RWPE2 (cell line): ENCODE data around the gene SCGN.

Experiments
- ATAC-seq: fragments of 200-7000 bp; cut with Tn5 transposase; 3 replicates; pipeline ENCODE4 v1.9.1; 2021; ENCODE audit warnings: low read depth
- DNase-seq: peaks from one replicate; pipeline ENCODE4 v3.0.0-alpha.2; 2020; ENCODE audit warnings: low spot score
- H3K27ac ChIP-seq: fragments of 450-650 bp; 2 replicates; pipeline ENCODE4 v1.5.1; 2017; ENCODE audit warnings: mild to moderate bottlenecking; ENCODE audit not compliant: poor library complexity, severe bottlenecking
- H3K27me3 ChIP-seq: fragments of 250-450 bp; sonication (Bioruptor Pico); 2 replicates; pipeline ENCODE4 v1.5.1; 2021; ENCODE audit warnings: mild to moderate bottlenecking, moderate library complexity; ENCODE audit not compliant: insufficient read depth, poor library complexity, severe bottlenecking
- H3K36me3 ChIP-seq: fragments of 250-450 bp; sonication (Bioruptor Pico); 2 replicates; pipeline ENCODE4 v1.5.1; 2020; ENCODE audit warnings: low read depth, mild to moderate bottlenecking, moderate library complexity
- H3K4me1 ChIP-seq: fragments of 250-450 bp; sonication (Bioruptor Pico); 2 replicates; pipeline ENCODE4 v1.5.1; 2021; ENCODE audit warnings: mild to moderate bottlenecking, moderate library complexity; ENCODE audit not compliant: insufficient read depth, poor library complexity, severe bottlenecking
- H3K4me3 ChIP-seq: fragments of 250-450 bp; sonication (Bioruptor Pico); 2 replicates; pipeline ENCODE4 v1.5.1; 2021; ENCODE audit warnings: mild to moderate bottlenecking, moderate library complexity; ENCODE audit not compliant: severe bottlenecking
- H3K9me3 ChIP-seq: fragments of 250-450 bp; sonication (Bioruptor Pico); 2 replicates; pipeline ENCODE4 v1.5.1; 2021; ENCODE audit warnings: mild to moderate bottlenecking, moderate library complexity; ENCODE audit not compliant: severe bottlenecking
- CTCF ChIP-seq: fragments of 450-650 bp; IDR thresholded peaks from one replicate; pipeline ENCODE4 v1.5.1; 2017; ENCODE audit warnings: mild to moderate bottlenecking, moderate library complexity; ENCODE audit not compliant: poor library complexity, severe bottlenecking

SCGN gene

GRCh38 chr6:25670208-25670607 lies 18.2 kb downstream of the SCGN start:
- ATAC-seq (no peak), DNase-seq (no peak)
- H3K9me3 ChIP-seq = no peaks in the 10 kb centered on the region

GRCh38 chr6:25670793-25671513 lies 18.9 kb downstream of the SCGN start:
- H3K27ac ChIP-seq = no peak overlapping the region
- H3K4me1 ChIP-seq = no peaks in the 10 kb centered on the region
- TF ChIP-seq CTCF = no peak
- H3K27me3 ChIP-seq = peaks cover 9% of the 10 kb centered on the region
- H3K9me3 ChIP-seq = no peaks in the 10 kb centered on the region
- no peak overlapping the region for H3K4me3 ChIP-seq
- H3K36me3 ChIP-seq = no peaks in the 10 kb centered on the region
- ATAC-seq = peak; percentile 68
- no peak for DNase-seq

More at GRCh38 chr6:25670208-25670607, 18.2 kb downstream of the SCGN start:
- no peak for TF ChIP-seq CTCF
- Histone ChIP-seq H3K36me3 (no peaks in the 10 kb centered on the region), H3K4me1 (no peaks in the 10 kb centered on the region), H3K27me3 (peaks cover 9% of the 10 kb centered on the region), H3K27ac (no peak overlapping the region), H3K4me3 (no peak overlapping the region)

DNA sequence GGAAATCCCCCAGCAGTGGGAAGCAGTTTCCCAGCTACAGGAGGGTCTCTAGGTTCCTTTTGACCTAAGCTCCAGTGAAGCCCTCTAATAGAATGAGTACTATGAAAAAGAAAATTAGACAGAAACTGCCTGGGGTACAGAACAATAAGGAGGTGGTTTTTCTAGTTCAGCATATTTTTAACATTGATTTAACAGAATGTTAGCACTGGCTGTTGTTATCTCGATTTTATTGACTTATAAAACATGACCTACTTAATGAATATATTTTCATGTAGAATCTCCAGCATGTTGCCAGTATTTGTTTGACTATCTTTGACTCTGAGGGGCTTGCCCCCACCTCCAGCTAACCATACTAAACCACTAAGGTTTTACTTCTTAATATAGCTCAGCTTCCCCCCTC lies 19.6 kb downstream of the SCGN start:
- no peak for ATAC-seq
- no peaks in the 10 kb centered on the region for H3K4me1 ChIP-seq
- no peak for DNase-seq
- no peaks in the 10 kb centered on the region for H3K36me3 ChIP-seq
- H3K27me3 ChIP-seq = peaks cover 9% of the 10 kb centered on the region
- no peak overlapping the region for H3K27ac ChIP-seq
- TF ChIP-seq CTCF = no peak
- H3K4me3 ChIP-seq = no peak overlapping the region
- H3K9me3 ChIP-seq = no peaks in the 10 kb centered on the region

- H3K9me3 ChIP-seq = no peaks in the 10 kb centered on the region
- H3K27me3 ChIP-seq = peaks cover 14% of the 10 kb centered on the region
- ATAC-seq (no peak), DNase-seq (no peak)
- H3K4me1 ChIP-seq = no peaks in the 10 kb centered on the region
- TF ChIP-seq CTCF = no peak
- no peak overlapping the region for H3K27ac ChIP-seq
- H3K36me3 ChIP-seq = no peaks in the 10 kb centered on the region
- no peak overlapping the region for H3K4me3 ChIP-seq
Measured at GRCh38 chr6:25675167-25675566, 23.2 kb downstream of the SCGN start.

DNA sequence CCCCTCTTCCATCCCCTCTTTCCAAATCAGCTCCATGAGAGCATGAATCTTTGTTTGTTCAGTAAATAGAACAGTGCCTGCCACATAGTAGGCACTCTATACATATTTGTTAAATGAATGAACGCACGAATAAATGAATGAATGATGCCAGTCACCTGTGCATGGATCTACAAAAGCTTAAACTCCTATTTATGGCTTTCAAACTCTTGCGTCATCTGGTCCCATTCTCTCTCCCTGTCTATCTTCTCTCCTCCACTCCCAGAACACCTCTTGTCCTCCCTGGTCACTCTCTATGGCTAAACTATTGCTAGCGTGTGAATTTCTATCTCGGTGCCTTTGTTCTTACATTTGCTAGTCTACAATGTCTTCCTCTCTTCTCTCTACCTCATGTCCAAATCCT lies 24.8 kb downstream of the SCGN start:
- TF ChIP-seq CTCF = no peak
- DNase-seq = no peak
- peaks cover 15% of the 10 kb centered on the region for H3K27me3 ChIP-seq
- H3K4me1 ChIP-seq = no peaks in the 10 kb centered on the region
- H3K36me3 ChIP-seq = no peaks in the 10 kb centered on the region
- no peak for ATAC-seq
- no peaks in the 10 kb centered on the region for H3K9me3 ChIP-seq
- no peak overlapping the region for H3K27ac ChIP-seq
- no peak overlapping the region for H3K4me3 ChIP-seq
